SJCRH30 (cell line): ENCODE data around the gene YIPF2. TPM values are rescaled to one million over a fixed set of nuclear protein-coding genes. Genes with fewer than 3 reads are reported as not detected.

ENCODE experiments used
- DNase-seq, 2 experiments: peaks; one replicate each; pipeline ENCODE4 v3.0.0-alpha.2; 2015 to 2020
- H3K27ac ChIP-seq: fragments of 250-450 bp; sonication (Bioruptor Pico); 2 replicates; pipeline ENCODE4 v1.5.1; 2020; ENCODE audit warnings: mild to moderate bottlenecking, moderate library complexity
- H3K27me3 ChIP-seq: fragments of 250-450 bp; sonication (Bioruptor Pico); 2 replicates; pipeline ENCODE4 v1.5.1; 2020; ENCODE audit warnings: mild to moderate bottlenecking, moderate library complexity
- H3K36me3 ChIP-seq: fragments of 250-450 bp; sonication (Bioruptor Pico); 2 replicates; pipeline ENCODE4 v1.5.1; 2020; ENCODE audit warnings: mild to moderate bottlenecking, moderate library complexity
- H3K4me1 ChIP-seq: fragments of 250-450 bp; sonication (Bioruptor Pico); 2 replicates; pipeline ENCODE4 v1.5.1; 2020; ENCODE audit warnings: mild to moderate bottlenecking, moderate library complexity
- H3K4me3 ChIP-seq: fragments of 250-450 bp; sonication (Bioruptor Pico); 2 replicates; pipeline ENCODE4 v1.5.1; 2020; ENCODE audit warnings: mild to moderate bottlenecking, moderate library complexity
- H3K9me3 ChIP-seq: fragments of 250-450 bp; sonication (Bioruptor Pico); replicated peaks from 2 replicates; pipeline ENCODE4 v1.5.1; 2020; ENCODE audit warnings: mild to moderate bottlenecking, moderate library complexity
- total RNA-seq: library from RNA; depleted of rRNA; stranded (reverse); fragments of >200 nt; shearing (Covaris generic); gene quantifications from 2 replicates; pipeline ENCODE4 v1.2.3, GENCODE V29; 2014

The YIPF2 gene
- total RNA-seq, 1 experiment from 2014 or later: 22.1 TPM

DNA sequence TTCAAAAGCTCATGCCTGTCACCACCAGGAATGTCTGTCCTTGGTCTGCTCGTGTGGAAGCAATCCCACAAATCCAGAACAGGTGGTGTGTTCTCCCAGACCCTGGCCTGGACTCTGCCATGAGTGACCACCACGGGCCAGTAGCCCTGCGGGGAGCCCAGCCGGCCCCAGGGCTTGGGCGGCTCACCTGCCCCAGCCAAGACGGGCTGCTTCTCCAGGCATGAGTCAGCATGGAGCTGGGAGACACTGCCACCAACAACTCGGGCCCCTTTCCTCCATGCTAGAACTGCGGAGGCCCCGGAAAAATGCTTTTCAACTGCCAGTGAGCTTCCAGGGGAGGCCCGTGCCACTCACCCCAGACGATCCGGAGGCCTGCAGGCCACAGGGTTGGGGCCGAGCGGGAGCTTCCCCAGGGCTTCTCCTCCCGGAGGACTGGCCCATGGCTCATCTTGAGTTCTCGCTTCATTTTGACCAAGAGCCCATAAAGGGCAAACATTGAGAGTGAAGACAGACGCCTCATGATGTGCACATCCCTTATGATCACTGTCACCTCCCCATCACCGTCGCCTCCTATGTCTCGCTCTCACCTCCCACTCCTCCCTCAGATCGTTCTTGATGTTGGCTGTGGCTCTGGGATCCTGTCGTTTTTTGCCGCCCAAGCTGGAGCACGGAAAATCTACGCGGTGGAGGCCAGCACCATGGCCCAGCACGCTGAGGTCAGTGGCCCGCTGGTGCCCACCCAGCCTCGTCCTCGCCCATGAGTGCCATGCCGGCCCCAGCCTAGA lies 16.7 kb downstream of the YIPF2 start:
- Histone ChIP-seq H3K9me3 (no peaks in the 10 kb centered on the region), H3K36me3 (peaks cover 2% of the 10 kb centered on the region; the same call in 1 of the 2 replicates), H3K4me3 (no peak overlapping the region), H3K27me3 (no peaks in the 10 kb centered on the region), H3K4me1 (peaks cover 15% of the 10 kb centered on the region), H3K27ac (peak overlapping the region; percentile 21)
- DNase-seq: peak; percentile 56 to 59

DNA sequence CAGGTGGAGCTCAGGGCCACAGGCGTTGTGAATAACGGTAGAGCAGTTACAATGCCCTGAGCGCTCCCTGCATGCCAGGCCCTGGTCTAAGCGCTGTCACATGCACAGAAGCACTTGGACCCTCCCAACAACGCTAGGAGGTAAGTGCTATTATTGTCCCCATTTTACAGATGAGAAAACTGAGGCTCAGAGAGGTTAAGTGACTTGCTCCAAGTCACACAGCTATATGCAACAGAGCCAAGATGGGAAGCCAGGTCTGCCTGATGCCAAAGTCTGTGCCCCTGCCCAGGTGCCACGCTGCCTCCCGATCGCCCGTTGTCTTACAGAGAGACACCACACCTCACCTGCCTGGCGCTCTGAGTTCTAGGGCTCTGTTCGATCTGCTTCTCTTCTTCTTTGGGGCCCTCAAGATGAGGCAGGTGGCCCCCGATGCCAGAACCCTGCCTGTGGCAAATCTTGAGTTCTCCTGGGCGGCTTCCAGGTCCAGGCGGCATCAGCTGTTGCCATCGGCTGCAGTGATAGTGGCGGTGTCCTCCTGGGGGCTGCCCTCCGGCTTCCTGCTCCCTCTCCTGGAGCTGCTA lies 20.0 kb downstream of the YIPF2 start:
- Histone ChIP-seq H3K27me3 (no peaks in the 10 kb centered on the region), H3K4me3 (no peak overlapping the region), H3K36me3 (peaks cover 2% of the 10 kb centered on the region; the same call in 1 of the 2 replicates), H3K27ac (no peak overlapping the region), H3K9me3 (no peaks in the 10 kb centered on the region), H3K4me1 (peaks cover 10% of the 10 kb centered on the region)
- no peak for DNase-seq

DNA sequence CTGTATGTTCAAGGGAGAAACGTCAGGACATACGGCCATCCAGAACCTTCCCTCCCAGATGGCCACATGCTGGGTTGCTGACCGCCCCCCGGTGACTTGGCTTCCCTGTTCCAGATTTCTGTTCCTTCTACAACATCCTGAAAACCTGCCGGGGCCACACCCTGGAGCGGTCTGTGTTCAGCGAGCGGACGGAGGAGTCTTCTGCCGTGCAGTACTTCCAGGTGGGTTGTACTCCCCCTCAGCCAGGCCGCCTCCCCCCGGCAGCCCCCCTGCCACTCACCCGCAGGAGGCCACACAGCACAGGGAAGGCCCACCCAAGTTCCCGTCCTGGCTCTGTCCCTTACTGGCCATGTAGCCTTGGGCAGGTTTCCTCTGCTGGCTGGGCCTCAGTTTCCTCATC lies 20.5 kb downstream of the YIPF2 start:
- Histone ChIP-seq H3K36me3 (0 out of 2 replicates have a peak, but pooled peaks cover 2% of the 10 kb centered on the region), H3K4me3 (no peak overlapping the region), H3K9me3 (no peaks in the 10 kb centered on the region), H3K27me3 (no peaks in the 10 kb centered on the region), H3K4me1 (peaks cover 10% of the 10 kb centered on the region), H3K27ac (no peak overlapping the region)
- DNase-seq: no peak

DNA sequence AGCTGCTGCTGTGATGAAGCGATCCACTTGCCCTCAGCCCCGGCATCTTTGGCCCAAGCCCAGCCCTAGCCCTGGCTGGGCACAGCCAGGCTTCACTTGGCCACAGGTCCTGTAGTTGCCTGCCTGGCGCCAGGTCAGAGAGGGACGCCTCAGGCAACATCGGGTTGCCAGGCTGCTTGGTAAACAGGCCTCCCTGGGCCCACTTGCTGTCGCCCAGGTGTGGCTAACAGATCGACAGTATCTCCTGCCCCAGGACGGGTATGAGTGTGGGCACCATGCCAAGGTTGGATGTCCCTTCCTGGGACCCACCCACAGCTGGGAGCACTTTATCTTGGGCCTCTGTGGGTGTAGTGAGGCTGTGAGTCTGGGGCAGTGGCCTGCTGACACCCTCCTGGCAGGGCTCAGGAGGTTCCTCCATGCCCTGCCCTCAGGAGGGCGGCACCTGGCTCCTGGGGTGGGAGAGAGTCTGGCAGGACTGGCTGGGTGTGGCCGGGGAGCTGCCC lies 29.2 kb downstream of the YIPF2 start:
- Histone ChIP-seq H3K36me3 (0 out of 2 replicates have a peak, but pooled peaks cover 2% of the 10 kb centered on the region), H3K27me3 (no peaks in the 10 kb centered on the region), H3K27ac (no peak overlapping the region), H3K9me3 (no peaks in the 10 kb centered on the region), H3K4me3 (no peak overlapping the region), H3K4me1 (peaks cover 4% of the 10 kb centered on the region)
- DNase-seq: no peak

DNA sequence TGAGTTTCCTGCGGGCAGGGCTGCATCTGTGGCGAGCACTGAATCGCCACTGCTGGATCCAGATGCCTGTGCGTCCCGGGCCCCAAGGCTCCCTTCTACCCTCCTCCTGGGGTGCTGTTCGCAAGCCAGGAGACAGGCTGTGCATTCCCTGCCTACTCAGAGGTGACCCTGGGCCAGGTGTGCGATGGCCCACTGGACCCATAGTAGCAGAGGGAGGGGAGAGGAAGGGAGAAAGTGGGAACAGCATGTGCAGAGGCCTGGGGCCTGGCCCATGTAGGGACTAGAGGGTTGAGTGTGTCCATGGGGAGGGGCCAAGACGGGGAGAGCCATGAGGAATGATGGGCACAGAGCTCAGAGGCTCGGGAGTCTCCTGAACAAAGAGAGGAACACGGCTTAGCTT lies 29.8 kb downstream of the YIPF2 start:
- no peak for DNase-seq
- peaks cover 4% of the 10 kb centered on the region for H3K4me1 ChIP-seq
- H3K9me3 ChIP-seq: no peaks in the 10 kb centered on the region
- no peaks in the 10 kb centered on the region for H3K27me3 ChIP-seq
- no peak overlapping the region for H3K4me3 ChIP-seq
- H3K27ac ChIP-seq: no peak overlapping the region
- H3K36me3 ChIP-seq: 0 out of 2 replicates have a peak, but pooled peaks cover 2% of the 10 kb centered on the region

DNA sequence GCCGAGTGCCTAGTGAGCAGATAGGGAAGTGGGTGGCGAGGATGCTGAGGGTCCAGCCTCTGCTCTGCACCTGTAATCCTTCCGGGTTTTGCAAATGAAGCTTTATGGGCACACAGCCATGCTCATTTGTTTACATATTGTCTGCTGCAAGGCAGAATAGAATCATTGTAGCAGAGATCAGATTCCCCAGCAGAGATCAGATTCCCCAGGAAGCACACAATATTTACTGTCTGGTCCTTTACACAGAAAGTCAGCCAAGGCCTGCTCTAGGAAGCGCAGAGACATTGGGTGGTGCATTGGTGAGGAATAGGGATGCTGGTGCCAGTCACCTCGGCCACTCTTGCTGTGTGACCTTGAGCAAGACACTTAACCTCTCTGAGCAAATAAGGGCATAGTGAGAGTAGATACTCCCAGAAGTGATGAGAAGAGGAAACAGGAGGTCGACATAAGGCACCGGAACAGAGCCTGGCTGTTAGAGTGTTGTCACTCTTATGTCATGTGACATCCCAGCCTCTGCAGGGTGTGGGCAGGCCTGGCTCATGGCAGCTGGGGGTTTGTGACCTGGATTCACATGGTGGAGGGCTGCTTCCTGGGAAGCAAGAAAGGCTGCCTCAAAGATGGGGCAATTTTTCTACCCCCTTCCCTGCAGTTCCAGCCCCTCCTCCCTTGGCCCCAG lies 31.4 kb downstream of the YIPF2 start:
- Histone ChIP-seq H3K27me3 (no peaks in the 10 kb centered on the region), H3K4me3 (no peak overlapping the region), H3K27ac (no peak overlapping the region), H3K4me1 (peaks cover 9% of the 10 kb centered on the region), H3K9me3 (no peaks in the 10 kb centered on the region), H3K36me3 (no peaks in the 10 kb centered on the region)
- DNase-seq: no peak

DNA sequence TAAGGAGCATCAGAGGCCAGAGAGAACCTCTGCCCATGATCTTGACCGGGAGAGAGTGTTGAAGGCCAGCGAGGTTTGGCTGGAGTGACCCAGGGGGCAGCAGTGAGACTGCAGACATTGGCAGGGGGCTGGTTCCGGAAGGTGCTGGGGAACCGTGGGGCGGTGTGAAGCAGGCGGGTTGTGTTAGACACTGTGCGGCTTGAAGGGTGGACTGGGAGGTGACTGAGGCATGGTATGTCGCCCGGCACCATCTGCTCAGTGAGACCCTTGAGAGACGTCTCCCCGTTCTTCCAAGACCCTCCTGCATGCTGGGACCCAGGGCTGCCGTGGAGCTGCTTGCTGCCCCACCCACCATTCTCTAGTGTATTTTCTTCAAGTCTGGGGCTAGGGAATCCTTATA lies 32.5 kb downstream of the YIPF2 start:
- H3K27ac ChIP-seq: no peak overlapping the region
- no peaks in the 10 kb centered on the region for H3K36me3 ChIP-seq
- DNase-seq: no peak
- peaks cover 18% of the 10 kb centered on the region for H3K4me1 ChIP-seq
- H3K4me3 ChIP-seq: no peak overlapping the region
- no peaks in the 10 kb centered on the region for H3K9me3 ChIP-seq
- no peaks in the 10 kb centered on the region for H3K27me3 ChIP-seq

DNA sequence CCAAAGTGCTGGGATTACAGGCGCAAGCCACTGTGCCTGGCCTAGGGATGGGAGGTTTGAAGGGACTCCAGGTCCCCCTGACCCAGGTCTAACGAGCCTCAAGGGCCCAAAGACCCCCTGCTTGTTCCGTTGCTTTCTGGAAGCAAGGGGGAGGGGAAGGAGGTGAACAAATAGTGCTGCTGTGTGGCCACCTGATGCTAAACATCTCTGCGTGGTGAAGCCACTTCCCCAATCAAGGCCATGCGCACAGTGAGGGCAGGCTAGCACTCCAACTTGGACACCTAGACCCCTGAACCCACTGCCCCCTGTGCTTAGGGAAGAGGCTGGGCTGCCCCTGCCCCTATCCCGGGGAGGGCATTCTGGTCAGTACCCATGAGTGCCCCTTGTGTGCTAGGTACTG lies 33.1 kb downstream of the YIPF2 start:
- no peak overlapping the region for H3K27ac ChIP-seq

DNA sequence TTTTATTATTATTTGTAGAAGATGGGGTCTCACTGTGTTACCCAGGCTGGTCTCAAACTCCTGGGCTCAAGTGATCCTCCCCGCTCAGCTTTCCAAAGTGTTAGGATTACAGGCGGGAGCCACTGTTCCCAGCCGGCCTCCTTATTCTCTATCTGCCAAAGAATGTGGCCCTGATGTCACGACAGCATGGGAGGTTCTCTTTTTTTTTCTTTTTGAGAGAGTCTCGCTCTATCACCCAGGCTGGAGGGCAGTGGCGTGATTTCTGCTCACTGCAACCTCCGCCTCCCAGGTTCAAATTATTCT lies 33.6 kb downstream of the YIPF2 start:
- H3K4me1 ChIP-seq: peaks cover 18% of the 10 kb centered on the region
- no peaks in the 10 kb centered on the region for H3K27me3 ChIP-seq
- H3K27ac ChIP-seq: no peak overlapping the region
- H3K4me3 ChIP-seq: no peak overlapping the region
- no peaks in the 10 kb centered on the region for H3K36me3 ChIP-seq
- no peak for DNase-seq
- no peaks in the 10 kb centered on the region for H3K9me3 ChIP-seq

More for the DNA sequence above, 33.1 kb downstream of the YIPF2 start:
- no peaks in the 10 kb centered on the region for H3K27me3 ChIP-seq
- H3K4me3 ChIP-seq: no peak overlapping the region
- H3K9me3 ChIP-seq: no peaks in the 10 kb centered on the region
- H3K36me3 ChIP-seq: no peaks in the 10 kb centered on the region
- H3K4me1 ChIP-seq: peaks cover 18% of the 10 kb centered on the region
- no peak for DNase-seq

DNA sequence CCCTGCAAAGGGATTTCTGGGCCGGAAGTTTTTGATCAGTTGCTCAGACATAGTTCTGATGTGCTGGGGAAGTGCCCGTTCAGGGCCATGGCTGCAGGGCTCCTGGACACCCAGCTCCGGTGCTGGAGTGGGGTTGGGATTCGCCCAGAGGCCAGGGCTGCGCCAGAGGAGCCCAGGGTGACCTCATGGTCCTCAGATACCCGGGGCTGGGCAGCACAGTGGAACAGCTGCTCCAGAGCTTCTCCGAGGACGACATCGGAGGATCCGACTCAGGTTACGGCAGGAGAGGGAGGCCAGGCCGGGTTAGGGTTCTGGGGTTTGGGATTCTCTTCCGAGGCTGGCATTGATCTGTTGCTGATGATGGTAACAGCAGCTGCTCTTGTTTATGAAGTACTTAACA lies 36.2 kb downstream of the YIPF2 start:
- H3K36me3 ChIP-seq: no peaks in the 10 kb centered on the region
- peak overlapping the region; percentile 7; the same call in 1 of the 2 replicates for H3K27ac ChIP-seq
- no peaks in the 10 kb centered on the region for H3K9me3 ChIP-seq
- DNase-seq: peak; percentile 91 to 93
- H3K27me3 ChIP-seq: no peaks in the 10 kb centered on the region
- H3K4me3 ChIP-seq: no peak overlapping the region
- peaks cover 30% of the 10 kb centered on the region for H3K4me1 ChIP-seq

DNA sequence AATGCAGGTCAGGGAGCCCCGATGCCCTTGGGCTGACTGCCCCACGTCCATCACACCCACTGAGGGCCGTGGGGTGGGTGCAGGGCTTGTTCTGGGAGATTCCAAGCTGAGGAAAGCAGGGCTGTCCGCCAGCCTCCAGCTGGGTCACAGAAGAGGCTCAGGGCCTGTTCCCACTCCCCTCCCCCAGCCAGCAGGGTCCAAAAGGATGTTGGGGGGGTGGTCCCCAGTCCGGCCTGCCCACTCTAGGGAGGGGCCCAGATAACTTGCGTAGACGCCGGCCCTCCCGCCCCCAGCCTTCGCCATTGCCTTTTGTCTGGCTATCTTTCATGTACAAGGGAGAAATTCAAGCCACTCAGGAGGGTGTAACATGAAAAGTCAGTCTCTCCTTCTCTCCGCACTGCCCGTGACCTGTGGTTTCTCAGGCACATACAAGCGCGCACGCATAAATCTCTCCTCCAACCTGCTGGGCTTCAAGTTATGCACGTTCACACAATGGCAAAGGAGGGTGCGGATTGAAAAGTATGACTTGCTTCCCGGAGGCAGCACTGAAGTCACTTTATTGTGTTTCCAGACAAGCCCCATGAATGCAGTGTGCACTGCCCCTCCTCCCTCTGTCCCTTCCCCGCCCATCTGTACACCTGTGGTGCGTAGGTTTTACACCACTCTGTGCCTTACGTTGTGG lies 36.9 kb downstream of the YIPF2 start:
- Histone ChIP-seq H3K4me1 (peaks cover 30% of the 10 kb centered on the region), H3K4me3 (no peak overlapping the region), H3K27me3 (no peaks in the 10 kb centered on the region), H3K9me3 (no peaks in the 10 kb centered on the region), H3K36me3 (no peaks in the 10 kb centered on the region), H3K27ac (peak overlapping the region; percentile 7; the same call in 1 of the 2 replicates)
- DNase-seq: no peak

DNA sequence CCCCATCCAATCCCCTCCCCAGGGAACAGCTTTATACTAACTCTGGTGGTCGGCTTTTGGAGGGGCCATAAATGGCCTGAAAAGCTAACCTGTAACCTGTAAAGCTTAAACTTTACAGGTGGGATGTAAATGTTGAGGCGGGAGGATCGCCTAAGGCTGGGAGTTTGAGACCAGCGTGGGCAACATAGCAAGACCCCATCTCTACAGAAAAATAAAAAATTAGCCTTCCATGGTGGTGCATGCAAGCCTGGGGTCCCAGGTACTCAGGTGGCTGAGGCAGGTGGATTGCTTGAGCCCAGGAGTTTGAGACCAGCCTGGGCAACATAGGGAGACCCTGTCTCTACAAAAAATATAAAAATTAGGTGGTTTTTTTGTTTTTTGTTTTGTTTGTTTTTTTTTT lies 38.6 kb downstream of the YIPF2 start:
- H3K4me3 ChIP-seq: no peak overlapping the region
- DNase-seq: no peak
- no peaks in the 10 kb centered on the region for H3K36me3 ChIP-seq
- H3K9me3 ChIP-seq: no peaks in the 10 kb centered on the region
- H3K4me1 ChIP-seq: peaks cover 30% of the 10 kb centered on the region
- H3K27ac ChIP-seq: no peak overlapping the region
- H3K27me3 ChIP-seq: no peaks in the 10 kb centered on the region

DNA sequence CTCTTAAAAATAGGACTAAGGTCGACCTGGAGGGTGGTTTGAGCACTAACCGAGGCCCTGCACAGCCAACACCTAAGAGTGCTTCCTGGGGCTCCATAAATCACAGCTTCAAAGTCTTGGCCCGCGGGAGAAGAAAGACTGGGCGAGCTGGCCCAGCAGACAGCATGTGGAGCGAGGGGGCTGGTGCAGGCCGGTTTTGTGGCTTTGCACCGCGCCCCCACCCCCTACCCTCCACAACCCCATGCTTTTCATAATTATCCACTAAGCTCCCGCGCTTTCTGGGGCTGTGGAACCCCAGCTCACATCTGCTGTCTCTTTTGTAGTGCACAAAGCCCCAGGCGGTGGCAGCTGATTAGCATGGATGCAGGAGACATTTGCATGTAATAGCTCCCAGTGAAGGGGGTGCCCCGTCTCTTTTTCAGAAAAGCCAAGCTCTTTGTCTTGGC lies 40.0 kb downstream of the YIPF2 start:
- H3K27me3 ChIP-seq: no peaks in the 10 kb centered on the region
- no peaks in the 10 kb centered on the region for H3K9me3 ChIP-seq
- H3K4me1 ChIP-seq: peaks cover 30% of the 10 kb centered on the region
- H3K27ac ChIP-seq: peak overlapping the region; percentile 68
- H3K36me3 ChIP-seq: no peaks in the 10 kb centered on the region
- DNase-seq: peak; percentile 87 to 89
- no peak overlapping the region for H3K4me3 ChIP-seq

DNA sequence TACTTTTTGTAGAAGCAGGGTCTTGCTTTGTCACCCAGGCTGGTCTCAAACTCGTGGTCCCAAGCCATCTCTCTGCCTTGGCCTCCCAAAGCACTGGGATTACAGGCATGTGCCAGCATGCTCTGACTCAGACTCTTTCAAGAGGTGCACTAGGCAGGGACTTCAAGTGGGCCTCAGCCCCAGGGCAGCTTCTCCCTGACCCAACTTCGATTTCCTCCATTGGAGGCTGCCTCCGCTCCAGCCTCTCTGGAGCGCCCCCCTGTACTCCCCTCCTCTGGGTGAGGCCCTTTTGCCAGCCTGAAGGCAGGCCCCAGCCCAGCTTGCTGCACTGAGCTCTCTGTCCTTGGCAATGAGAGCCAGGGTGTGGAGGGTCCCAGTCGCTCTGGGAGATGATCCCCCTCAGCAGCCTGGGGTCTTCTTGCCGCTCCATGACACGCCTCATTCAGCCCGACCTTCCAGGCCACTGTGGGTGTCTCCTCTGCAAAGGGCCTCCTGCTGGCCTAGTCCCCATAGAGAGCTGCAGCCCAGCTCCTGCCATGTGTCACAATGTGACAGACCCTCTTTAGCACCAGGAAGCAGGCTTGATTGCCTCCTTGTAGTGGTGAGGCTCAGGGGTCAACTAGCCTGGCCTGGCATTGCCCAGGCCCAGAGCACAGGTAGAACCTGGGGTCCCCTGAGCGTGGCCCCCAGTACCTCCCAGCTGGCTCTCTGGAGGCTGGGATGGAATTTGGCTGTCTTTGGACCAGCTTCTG lies 40.6 kb downstream of the YIPF2 start:
- H3K27ac ChIP-seq: peak overlapping the region; percentile 68
- no peak overlapping the region for H3K4me3 ChIP-seq
- no peak for DNase-seq
- no peaks in the 10 kb centered on the region for H3K9me3 ChIP-seq
- H3K27me3 ChIP-seq: no peaks in the 10 kb centered on the region
- peaks cover 30% of the 10 kb centered on the region for H3K4me1 ChIP-seq
- no peaks in the 10 kb centered on the region for H3K36me3 ChIP-seq
